ENCODE data around the gene ACTR1A.
"Not testable (repeated sequence)": the region's sequence is repeated elsewhere in the genome, so short reads cannot be mapped to it uniquely, and the experiment has no call there.

ACTR1A gene

DNA sequence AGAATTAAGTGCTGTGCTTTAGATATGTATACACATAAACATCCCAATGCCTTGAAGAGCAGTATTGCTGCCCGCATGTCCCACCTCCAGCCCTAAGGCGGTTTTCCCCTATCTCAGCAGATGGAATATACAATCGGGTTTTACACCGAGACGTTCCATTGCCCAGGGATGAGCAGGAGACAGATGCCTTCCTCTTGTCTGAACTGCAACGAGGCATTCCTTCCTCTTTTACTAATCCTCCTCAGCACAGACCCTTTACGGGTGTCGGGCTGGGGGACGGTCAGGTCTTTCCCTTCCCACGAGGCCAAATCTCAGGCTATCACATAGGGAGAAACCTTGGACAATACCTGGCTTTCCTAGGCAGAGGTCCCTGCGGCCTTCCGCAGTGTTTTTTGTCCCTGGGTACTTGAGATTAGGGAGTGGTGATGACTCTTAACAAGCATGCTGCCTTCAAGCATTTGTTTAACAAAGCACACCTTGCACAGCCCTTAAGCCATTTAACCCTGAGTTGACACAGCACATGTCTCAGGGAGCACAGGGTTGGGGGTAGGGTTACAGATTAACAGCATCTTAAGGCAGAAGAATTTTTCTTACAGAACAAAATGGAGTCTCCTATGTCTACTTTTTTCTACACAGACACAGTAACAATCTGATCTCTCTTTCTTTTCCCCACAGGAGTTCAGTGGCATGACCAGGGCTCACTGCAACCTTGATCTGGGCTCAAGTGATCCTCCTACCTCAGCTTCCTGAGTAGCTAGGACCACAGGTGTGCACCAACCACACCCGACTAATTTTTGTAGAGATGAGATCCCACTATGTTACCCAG lies 47.6 kb downstream of the ACTR1A start:
- not testable (repeated sequence) for DNase-seq (ENCODE audit: low read depth)

- DNase-seq (ENCODE audit: low read depth) = no peak
Observed at GRCh38 chr10:102453502-102453901, 49.0 kb downstream of the ACTR1A start.

DNA sequence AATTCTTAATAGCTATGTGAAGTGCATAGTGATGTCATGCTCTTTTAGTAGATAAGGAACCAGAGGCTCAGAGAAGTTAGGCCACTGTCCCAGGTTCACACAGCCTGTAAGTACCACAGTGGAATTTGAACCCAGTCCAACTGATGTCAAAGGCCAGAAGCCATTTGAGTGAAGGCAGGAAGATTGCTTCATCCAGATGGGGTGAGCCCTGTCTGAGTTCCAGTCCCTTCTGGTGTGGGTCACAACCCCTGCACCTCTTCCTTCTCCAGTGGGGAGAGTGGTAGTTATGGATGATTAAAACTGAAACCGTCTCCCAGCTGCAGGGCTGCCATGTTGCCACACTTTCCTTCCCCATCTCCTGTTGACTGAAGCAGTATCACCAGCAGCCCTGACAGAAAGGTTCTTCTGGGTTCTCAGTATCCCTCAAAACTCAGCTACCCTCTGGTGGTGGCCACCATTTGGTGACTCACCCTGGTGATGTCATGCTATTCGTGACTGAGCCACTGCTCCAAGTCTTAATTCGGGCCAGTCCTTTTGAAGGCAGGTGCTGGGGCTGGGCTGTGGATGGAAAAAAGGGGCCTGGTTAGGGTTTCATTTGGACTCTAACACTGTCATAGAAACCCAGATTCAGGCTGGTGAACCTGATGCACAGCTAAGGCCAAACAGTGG lies 49.7 kb downstream of the ACTR1A start:
- peak; percentile 46 for DNase-seq (ENCODE audit: low read depth)

DNA sequence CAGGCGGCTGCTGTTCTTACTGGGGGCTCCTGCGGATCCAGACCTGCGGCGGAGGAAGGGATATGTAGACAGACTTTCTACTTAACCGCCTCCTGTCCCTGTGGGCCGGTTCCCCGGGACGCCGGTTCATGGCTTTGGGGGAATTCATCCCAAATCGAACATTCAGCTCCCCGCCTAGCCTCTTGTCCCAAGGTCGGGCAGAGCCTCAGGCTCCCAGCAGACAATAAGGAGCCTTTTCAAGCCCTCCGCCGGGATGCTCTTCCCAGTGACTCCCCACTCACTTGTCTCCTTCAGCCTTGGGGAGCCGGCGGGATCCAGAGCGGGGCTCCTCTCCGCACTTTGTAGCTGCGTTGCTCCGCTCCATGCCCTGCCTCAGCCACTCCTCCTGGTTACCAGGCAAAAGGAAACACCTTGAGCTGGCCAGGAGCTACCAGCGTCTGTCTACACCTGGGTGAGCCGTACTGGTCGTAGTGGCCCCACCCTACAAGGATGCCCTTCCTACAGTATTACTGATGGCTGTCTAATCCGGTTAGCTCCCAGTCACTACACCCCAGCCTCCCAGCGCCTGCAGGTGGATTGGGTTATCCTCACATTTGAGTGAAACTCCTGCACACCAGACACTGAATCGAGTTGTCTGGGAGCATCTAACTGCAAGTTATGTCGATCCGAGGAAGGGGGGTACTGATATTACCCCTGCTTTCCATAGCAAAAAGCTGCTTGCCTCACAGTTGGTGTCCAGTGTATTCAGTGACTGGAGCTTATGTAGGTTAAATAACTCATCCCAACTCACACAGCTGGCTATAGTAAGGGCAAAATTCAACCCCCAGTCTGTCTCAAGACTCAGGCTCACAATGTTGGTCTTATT lies 51.2 kb downstream of the ACTR1A start, which contains the start of gene C10orf95:
C10orf95 (minus strand) TSS at position 439 of the 865 bp plus-strand sequence. CDS start 450 bp downstream, outside the sequence.
- DNase-seq (ENCODE audit: low read depth) = no peak

GRCh38 chr10:102450374-102451104 lies 52.0 kb downstream of the ACTR1A start:
- peak; percentile 57 for DNase-seq (ENCODE audit: low read depth)

DNA sequence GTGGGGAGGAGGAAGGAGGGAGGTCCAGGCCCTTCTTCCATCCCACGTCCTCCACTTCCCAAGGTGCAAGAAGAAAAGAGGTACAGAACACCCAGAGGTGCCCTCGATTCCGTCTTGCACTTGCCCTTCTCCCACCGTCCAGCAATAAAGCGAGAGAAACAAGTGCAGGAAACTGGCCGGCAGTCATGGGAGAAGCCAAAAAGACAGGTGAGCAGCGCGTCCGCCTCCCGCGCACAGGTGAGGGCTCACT lies 52.5 kb downstream of the ACTR1A start:
- no peak for DNase-seq (ENCODE audit: low read depth)

DNA sequence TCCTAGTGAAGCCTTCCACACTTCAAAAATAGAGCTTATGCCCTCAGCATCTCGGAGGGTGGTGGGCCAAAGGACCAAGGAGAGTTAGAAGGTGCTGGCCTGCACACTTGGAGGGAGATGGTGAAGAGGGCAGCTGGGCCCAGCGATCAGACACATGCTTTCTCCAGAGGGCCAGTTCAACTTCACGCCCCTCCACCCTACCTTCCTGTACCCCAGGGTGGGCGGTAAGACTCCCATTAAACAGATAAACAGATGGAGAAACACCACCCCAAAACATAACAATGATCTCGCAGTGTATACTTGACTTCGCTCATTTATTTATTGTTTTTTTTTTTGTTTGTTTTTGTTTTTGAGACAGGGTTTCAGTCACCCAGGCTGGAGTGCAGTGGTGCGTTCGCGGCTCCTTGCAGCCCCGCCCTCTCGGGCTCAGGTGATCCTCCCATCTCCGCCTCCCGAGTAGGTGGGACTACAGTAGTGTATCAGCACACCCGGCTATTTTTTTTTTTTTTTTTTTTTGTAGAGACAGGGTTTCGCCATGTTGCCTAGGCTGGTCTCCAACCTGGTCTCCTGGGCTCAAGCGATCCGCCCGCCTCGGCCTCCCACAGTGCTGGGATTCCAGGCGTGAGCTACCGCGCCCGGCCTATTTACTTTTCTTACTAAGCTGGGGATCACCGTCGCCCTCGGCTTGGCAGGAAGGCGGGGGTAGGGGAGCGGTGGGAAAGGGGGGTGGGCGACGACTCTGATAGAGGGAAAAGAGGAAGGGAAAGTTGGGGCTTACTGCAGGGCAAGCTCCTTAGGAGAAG lies 53.0 kb downstream of the ACTR1A start:
- peak; percentile 75 for DNase-seq (ENCODE audit: low read depth)

DNA sequence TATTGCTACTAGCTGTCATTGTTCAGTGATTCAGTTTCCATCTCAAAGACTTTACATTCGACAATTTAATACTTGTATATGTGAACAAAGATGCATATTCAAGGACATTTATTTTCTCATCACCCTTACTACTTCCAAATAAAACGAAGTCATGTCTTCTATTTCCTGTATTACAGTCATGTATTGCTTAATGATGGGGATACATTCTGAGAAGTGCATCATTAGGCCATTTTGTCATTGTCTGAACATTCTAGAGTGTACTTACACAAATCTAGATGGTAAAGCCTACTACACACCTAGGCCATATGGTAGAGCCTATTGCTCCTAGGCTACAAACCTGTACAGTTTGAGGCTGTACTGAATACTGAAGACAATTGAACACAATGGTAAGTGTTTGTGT lies 57.7 kb downstream of the ACTR1A start:
- DNase-seq (ENCODE audit: low read depth) = no peak

DNA sequence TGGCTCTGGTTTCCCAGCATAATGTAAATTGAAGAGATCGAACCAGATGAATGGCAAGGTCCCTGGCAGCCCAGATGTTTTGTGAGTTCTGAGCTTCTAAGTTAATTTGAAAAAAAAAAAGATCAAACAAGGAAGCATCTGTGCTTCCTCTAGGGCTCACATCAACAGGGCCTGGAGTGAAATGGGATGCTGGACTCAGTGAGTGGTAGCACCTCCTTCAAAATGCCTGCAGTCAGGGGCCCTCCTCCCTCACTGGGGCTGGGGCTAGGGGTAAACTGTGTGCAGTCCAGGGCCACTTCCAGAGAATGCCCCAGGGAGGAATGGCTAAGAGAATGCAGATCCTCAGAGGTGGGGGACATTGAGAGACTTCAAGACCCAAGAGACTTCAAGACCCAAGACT lies 64.1 kb downstream of the ACTR1A start:
- no peak for DNase-seq (ENCODE audit: low read depth)

DNA sequence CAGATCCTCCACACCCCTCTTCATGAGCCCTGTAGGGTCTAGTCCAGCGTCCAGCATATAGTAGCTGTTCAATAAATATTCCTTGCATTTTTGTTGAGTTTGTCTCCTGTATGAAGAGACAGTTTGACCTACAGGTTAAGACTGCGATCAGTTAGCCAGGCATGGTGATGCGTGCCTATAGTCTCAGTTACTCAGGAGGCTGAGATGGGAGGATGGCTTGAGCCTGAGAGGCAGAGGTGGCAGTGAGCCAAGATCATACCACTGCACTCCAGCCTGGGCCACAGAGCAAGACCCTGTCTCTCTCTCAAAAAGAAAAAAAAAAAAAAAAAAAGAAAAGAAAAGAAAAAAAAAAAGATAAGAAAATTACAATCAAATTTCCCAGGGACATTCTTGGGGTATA lies 65.0 kb downstream of the ACTR1A start:
- DNase-seq (ENCODE audit: low read depth) = no peak

DNA sequence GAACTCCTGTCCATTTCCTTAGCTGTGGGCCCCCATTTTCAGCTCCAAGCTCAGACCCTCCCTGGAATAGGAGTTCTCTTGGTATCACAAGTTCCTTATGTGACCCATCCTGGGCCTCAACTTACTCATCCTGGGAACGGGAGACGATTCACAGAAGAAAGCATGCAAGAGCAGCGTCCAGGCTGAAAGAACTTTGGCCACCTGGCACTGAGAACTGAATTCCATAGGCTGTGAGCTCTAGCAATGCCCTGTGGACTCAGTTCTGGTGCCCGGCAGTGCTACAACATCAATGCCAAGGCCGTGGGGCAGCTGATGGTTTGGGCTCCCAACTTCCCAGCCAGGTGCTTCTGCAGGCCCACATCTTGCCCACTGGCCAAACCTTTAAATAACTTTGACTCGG lies 66.2 kb downstream of the ACTR1A start:
- DNase-seq (ENCODE audit: low read depth) = no peak

DNA sequence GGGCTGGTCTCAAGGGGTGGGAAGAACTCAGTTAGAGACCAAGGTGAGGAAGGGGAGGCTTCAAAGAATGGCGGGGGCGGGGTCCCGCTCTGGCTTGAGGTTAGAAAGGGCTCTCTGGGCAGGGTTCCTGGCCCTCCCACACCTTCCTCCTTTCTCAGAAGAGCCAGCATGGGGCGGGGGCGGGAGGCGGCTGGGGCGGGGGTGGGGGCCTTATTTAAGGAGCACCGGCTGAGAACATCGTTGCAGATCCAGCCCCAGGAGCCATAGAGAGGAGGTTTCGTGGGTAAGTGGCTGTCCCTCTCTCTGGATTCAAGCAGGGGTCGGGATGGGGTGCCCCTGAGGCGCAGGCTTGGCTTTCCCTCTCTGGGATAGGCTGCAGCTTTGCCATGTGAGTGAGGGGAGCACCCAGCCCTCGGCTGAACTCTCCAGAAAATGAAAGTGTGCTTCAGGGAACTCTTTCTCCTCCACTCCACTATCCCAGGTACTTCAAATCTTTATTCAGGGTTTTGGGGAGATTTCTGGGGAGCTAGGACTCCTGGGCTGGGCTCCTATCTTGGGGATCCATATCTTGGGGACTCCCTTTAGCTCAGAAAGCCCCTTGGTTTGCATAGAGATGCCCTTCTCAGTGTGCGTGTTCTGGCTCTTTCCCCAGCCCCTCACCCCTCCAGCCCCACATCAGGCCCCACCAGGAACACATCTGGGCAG lies 66.8 kb downstream of the ACTR1A start:
- peak; percentile 12 for DNase-seq (ENCODE audit: low read depth)

DNA sequence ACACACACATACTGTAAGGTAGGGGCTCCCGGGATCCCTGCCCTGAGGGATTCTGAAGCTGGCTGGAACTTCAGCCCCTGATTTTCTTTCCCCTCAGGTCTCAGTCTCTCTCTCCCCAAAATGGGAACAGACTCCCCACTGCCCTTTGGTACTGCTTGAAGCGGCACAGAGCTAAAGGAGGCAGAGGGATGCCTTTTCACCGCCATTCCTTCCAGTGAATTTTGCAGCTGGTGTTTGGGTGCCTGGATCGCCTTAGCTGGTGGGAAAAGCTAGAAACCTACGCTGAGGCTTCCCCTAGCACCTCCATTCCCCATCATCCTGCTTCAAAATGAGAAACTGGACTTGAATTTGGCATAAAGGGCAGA lies 67.4 kb downstream of the ACTR1A start:
- DNase-seq (ENCODE audit: low read depth) = no peak

DNA sequence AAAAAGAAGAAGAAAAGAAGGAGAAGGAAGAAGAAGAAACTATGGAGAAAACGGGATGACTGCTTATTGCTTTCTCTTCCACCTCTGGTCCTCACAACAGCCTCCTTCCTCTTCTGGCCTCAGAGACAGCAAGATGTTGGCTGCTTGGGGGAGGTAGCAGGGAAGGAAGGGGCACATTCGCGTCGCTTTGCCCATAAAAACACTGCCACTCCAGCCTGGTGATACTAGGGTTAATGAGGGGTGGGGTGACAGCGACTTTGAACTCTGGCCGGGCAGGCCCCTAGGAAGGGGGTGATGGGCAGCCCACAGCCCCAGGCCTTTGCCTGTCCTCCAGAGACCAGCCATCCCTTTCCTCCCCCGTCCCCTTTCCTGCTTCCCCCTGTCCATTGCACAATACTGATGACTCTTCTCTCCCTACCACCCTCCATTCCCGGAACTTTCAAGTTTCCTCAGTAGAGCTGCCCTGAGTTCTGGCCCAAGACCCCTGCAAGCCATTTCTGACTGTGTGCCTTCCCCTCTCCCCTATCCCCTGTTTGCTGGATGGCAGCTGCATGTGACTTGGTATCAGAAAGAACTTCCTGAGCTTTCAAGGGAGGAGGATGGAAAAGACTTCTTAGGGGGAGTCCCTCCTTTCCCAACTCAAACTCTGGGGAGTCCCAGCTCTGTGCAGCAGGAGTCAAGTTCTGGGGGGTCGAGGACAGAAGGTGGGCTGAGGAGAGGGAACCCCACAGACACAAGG lies 67.9 kb downstream of the ACTR1A start:
- DNase-seq (ENCODE audit: low read depth) = peak; percentile 83

DNA sequence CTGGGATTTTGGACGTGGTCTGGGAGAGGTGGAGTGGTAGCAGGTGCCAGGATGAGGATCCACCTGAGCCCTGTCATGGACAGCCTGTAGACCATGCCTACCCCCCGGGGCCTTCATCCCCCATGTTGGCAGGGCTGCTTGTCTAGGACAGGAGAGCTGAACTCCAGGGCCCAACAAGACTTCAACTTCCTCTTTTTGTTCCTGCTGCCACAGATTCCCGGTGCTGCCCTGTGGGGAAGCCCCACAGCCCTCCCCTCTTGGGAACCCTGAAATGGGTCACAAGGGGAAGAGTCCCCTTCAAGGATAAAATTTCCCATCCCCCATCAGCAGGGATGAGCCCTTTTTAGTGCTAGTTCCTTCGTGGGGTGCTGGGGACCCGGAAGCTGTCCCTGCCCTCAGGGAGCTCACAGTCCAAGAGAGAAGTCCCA lies 68.9 kb downstream of the ACTR1A start:
- DNase-seq (ENCODE audit: low read depth) = no peak

- DNase-seq (ENCODE audit: low read depth) = peak; percentile 95
Observed at GRCh38 chr10:102432162-102432950, 70.2 kb downstream of the ACTR1A start, which contains the start of gene CUEDC2. TSS of gene CUEDC2 (minus strand) at chr10:102432574. CDS start at chr10:102425188, 7,386 bp downstream.

- peak; percentile 19 for DNase-seq (ENCODE audit: low read depth)
Observed at GRCh38 chr10:102431452-102432124, 70.9 kb downstream of the ACTR1A start.

DNA sequence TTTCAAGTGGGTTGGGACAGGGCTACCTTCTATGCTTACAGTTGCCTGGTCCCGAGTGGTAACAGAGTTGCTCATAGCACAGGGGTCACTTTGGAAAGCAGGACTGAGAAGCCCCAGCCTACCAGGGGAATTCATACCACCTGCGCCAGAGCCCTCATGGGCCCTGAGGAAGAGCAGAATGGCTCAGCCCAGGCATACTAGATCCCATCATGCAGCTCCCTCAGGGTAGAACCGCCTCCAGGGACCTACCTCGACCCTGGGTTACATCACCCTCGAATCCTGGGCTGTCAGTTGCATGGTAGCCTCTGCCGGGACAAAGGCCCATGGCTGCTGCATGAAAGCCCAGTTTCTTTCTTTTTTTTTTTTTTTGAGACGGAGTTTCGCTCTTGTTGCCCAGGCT lies 73.0 kb downstream of the ACTR1A start:
- no peak for DNase-seq (ENCODE audit: low read depth)
